ENCODE data around the gene ABCC9.

Gene ABCC9

DNA sequence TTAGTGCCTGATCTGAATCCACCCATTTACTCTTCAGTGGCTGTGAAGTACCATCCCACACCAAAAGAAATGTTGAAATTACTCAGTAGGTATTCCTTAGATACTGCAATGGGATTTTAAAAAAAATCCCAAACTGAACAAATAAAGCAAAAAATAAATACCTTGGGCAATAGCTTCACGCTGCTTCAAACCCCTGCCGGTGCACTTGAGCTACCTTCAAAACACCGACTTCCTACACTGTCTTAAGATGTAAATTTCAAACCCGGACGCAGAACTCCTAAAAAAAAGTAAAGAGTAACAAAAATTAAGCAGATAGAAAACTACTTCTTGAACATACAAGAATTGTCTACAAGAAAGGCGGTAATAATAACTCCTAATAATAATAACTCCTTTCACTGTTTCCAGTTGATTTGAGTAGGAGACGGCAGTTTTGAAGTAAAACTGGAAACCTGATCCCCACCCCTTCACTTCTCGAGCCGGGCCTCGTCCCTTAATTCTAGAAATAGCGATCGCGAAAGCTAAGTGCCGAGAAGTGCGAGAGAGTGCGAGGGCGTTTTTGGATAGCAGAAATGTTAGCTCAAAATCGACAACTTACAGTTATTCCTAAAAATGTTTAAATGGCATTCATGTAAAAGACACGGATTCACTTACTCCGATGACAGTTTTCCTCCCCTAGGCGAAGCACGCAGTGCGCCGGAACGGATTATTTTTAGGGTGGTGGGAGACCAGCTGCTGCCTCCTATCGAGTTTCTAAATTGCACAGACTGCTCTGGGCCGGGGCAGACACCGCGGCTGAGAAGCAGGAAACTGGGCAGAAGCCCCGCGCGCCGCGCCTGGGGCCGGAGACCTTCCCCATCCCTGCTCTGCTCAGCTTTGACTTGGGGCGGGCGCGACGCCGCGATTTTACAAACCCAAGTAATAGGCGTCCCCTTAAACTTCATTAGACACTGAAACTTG lies at the start of gene ABCC9:
Gene ABCC9, minus strand, starts transcription at position 878 of the 957 bp plus-strand sequence. CDS start 4,752 bp downstream, outside the sequence.
- no peak for DNase-seq (ENCODE audit: low spot score)

- DNase-seq (ENCODE audit: low spot score): no peak
These were observed 48.7 kb upstream of the ABCC9 start for GRCh38 chr12:21989819-21990412.

DNA sequence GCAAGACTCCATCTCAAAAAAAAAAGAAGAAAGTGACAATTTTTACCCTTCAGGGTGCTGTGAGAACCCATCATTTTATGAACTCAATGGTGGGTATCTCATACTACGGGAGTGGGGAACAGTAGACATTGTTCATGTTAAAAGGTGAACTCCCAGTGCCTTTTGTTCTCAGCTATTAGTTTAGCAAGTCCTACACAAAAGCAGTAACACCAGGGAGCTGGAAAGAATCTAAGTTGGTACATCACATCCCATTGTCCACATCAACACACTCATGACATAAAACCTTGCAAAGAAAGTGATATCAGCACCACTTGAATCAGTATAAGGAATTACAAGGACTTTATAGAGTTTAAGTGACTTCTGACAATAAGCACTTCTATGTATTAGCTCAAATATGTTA lies 47.4 kb upstream of the ABCC9 start:
- DNase-seq (ENCODE audit: low spot score): no peak

GRCh38 chr12:21987755-21988154 lies 46.5 kb upstream of the ABCC9 start:
- no peak for DNase-seq (ENCODE audit: low spot score)

GRCh38 chr12:21985155-21985554 lies 43.9 kb upstream of the ABCC9 start:
- DNase-seq (ENCODE audit: low spot score): no peak

- no peak for DNase-seq (ENCODE audit: low spot score)
These were observed 43.1 kb upstream of the ABCC9 start for GRCh38 chr12:21984375-21984774.

DNA sequence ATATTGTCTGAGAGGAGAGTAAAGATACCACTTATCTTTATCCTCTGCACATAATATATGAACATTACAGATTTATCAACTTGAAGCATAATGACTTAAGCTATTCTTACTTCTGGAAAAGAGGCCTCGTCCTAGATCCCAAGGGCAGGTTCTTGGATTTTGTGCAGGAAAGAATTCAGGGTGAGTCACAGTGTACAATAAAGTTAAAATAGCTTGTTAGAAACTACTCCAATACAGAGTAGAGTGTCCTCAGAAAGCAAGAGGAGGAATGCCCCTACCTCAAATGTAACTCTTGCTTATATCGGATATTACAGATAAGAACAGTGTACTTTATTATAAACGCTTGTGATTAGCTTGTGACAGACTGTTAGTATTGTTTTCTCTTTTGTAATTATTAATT lies 41.9 kb upstream of the ABCC9 start:
- DNase-seq (ENCODE audit: low spot score): no peak

GRCh38 chr12:21980544-21980943 lies 39.3 kb upstream of the ABCC9 start:
- no peak for DNase-seq (ENCODE audit: low spot score)

DNA sequence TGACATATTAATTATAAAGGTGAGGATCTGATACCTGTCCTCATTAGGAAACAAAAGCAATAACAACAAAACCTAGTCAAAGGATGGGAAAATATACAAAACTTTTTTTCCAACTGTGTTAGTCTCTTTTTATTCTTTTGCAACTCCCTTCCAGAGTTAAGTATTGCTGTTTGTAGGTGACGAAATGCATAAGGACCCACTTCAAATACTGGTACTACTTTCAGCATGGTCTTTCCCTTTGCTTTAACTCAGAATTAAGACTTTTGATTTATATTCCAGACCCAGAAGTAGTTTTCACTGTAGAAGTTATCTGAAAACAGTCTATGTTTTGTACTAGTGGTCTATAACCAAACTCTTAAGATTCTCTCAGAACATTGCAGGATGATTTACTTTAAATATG lies 34.1 kb upstream of the ABCC9 start:
- DNase-seq (ENCODE audit: low spot score): no peak

DNA sequence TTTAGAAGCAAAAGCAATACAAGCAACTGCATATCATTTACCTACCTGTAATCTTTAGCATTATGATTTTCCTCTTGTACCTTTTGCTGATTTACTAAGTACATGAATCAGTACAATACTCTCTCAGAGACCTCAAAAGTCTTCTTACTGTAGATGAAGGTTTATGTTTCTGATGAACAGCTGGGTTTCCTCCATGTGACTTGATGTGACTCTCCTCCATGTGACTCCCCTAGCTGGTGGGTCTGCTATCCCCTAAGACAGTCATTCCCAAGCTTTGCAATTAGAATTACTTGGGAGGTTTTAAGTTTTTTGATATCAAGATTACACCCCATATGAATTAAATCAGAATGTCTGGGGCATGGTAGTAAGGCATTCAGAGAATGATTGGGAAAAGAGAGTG lies 32.0 kb upstream of the ABCC9 start:
- DNase-seq (ENCODE audit: low spot score): no peak

- no peak for DNase-seq (ENCODE audit: low spot score)
These were observed 30.8 kb upstream of the ABCC9 start for GRCh38 chr12:21972055-21972454.

DNA sequence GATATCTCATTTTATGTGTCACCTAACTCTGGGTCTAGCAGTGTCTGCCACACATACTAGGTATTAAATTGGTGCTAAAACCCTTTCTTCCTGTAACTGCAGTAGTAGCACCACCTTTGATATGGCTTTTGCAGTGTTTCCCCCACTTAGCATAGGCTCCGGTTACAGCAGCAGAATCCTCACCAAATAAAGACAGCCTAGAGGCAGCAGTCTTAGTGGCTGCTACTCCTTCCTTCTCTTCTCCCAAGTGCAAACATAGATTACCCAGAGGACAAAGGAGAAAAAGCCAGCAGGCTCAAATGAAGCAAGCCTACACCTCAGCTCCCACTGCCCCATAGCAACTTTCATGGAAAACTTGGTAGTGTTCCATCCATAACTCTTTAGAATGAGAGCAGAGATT lies 30.1 kb upstream of the ABCC9 start:
- DNase-seq (ENCODE audit: low spot score): no peak

- no peak for DNase-seq (ENCODE audit: low spot score)
These were observed 21.6 kb upstream of the ABCC9 start for GRCh38 chr12:21962821-21963220.

GRCh38 chr12:21962236-21962635 lies 21.0 kb upstream of the ABCC9 start:
- DNase-seq (ENCODE audit: low spot score): no peak

DNA sequence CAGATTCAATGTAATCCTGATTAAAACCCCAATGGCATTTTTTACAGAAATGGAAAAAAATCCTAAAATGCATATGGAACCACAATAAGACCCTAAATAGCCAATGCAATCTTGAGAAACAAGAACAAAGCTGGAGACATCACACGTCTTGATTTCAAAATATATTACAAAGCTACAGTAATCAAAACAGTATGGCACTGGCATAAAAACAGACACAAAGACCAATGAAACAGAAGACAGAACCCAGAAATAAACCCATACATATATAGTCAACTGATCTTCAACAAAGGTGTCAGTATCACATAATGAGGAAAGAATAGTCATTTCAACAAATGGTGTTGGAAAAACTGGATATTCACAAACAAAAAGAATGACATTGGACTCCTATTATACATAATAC lies 9.4 kb upstream of the ABCC9 start:
- DNase-seq (ENCODE audit: low spot score): no peak

DNA sequence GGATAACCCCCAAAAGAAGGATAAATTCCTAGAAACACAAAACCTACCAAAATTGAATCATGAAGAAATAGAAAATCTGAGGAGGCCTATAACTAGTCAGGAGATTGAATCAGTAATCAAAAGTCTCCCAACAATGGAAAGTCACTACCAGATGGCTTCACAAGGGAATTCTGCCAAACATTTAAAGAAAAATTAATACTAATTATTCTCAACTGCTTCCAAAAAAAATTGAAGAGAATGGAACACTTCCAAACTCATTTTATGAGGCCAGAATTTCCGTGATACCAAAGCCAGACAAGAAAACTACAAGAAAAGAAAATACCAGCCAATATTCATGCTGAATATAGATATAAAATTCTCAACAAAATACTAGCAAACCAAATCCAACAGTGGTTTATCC lies 7.8 kb upstream of the ABCC9 start:
- DNase-seq (ENCODE audit: low spot score): no peak

- DNase-seq (ENCODE audit: low spot score): no peak
These were observed 5.8 kb upstream of the ABCC9 start for GRCh38 chr12:21946983-21947382.

- DNase-seq (ENCODE audit: low spot score): no peak
These were observed 3.8 kb upstream of the ABCC9 start for GRCh38 chr12:21945002-21945401.

DNA sequence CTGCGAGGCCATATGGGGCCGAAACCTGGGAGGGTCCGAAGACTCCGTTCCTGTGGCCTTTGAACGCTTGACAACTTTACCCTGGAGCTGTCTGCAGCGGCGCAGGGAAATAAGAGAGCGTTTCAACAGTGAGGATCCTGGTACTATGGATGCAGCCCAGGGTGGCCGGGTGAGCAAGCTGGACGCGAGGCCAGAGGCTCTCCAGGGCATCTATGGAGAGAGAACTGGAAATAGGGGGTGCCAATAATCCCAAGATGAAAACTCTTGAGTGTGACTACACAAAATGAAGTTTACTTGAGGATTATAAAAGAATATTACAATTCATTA lies 1.1 kb upstream of the ABCC9 start:
- no peak for DNase-seq (ENCODE audit: low spot score)

GRCh38 chr12:21941506-21942376 lies 515 bp upstream of the ABCC9 start:
- no peak for DNase-seq (ENCODE audit: low spot score)

GRCh38 chr12:21939435-21939834 lies 1.8 kb downstream of the ABCC9 start:
- DNase-seq (ENCODE audit: low spot score): no peak

- DNase-seq (ENCODE audit: low spot score): no peak
These were observed 2.3 kb downstream of the ABCC9 start for GRCh38 chr12:21938879-21939278.

DNA sequence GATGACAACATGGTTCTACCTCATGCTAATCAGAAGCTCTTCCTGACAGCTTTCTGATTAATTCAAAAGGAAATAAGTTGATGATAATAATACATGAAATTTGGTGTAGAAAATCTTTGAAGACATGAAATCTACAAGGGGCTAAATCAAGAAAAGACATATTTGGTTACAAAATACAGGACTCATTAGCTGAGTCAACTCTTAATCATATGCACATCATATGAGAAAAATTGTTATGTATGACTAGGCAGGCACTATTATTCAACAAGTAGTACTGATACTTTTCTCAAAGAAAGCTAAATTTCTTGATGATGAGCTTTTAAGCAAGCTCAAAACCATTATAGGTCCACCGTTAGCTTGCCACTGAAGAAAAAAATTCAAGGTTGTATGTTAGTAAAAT lies 7.1 kb downstream of the ABCC9 start:
- no peak for DNase-seq (ENCODE audit: low spot score)

Data from hematopoietic multipotent progenitor cell treated with erythropoietin and hydrocortisone succinate and interleukin-3 and kit ligand, for 15 days (in vitro differentiated cells).